Measurements from ENCODE around the gene NSD1.

The NSD1 gene

GRCh38 chr5:177269976-177270375, 136.4 kb downstream of the NSD1 start:
- Histone ChIP-seq H3K36me3 (ENCODE audit: control insufficient read depth, insufficient read depth, low read length) (peaks cover 35% of the 10 kb centered on the region), H3K4me1 (ENCODE audit: control insufficient read depth, insufficient read depth, low read length) (no peaks in the 10 kb centered on the region), H3K27me3 (ENCODE audit: control insufficient read depth, insufficient read depth, low read length) (no peaks in the 10 kb centered on the region), H3K27ac (ENCODE audit: low read depth, low read length) (no peak overlapping the region), H3K4me3 (ENCODE audit: low read length) (no peak overlapping the region), H3K9ac (ENCODE audit: low read length) (no peak overlapping the region)

GRCh38 chr5:177270653-177271052, 137.1 kb downstream of the NSD1 start:
- Histone ChIP-seq H3K27me3 (ENCODE audit: control insufficient read depth, insufficient read depth, low read length) (no peaks in the 10 kb centered on the region), H3K4me3 (ENCODE audit: low read length) (no peak overlapping the region), H3K36me3 (ENCODE audit: control insufficient read depth, insufficient read depth, low read length) (peaks cover 35% of the 10 kb centered on the region), H3K9ac (ENCODE audit: low read length) (no peak overlapping the region), H3K27ac (ENCODE audit: low read depth, low read length) (no peak overlapping the region), H3K4me1 (ENCODE audit: control insufficient read depth, insufficient read depth, low read length) (no peaks in the 10 kb centered on the region)

- Histone ChIP-seq H3K27me3 (ENCODE audit: control insufficient read depth, insufficient read depth, low read length) (no peaks in the 10 kb centered on the region), H3K4me1 (ENCODE audit: control insufficient read depth, insufficient read depth, low read length) (no peaks in the 10 kb centered on the region), H3K4me3 (ENCODE audit: low read length) (no peak overlapping the region), H3K9ac (ENCODE audit: low read length) (no peak overlapping the region), H3K36me3 (ENCODE audit: control insufficient read depth, insufficient read depth, low read length) (peaks cover 34% of the 10 kb centered on the region), H3K27ac (ENCODE audit: low read depth, low read length) (no peak overlapping the region)
Measured at GRCh38 chr5:177271113-177271512, 137.5 kb downstream of the NSD1 start.

GRCh38 chr5:177275883-177276282, 142.3 kb downstream of the NSD1 start:
- Histone ChIP-seq H3K36me3 (ENCODE audit: control insufficient read depth, insufficient read depth, low read length) (peaks cover 17% of the 10 kb centered on the region), H3K4me1 (ENCODE audit: control insufficient read depth, insufficient read depth, low read length) (no peaks in the 10 kb centered on the region), H3K9ac (ENCODE audit: low read length) (no peak overlapping the region), H3K27me3 (ENCODE audit: control insufficient read depth, insufficient read depth, low read length) (no peaks in the 10 kb centered on the region), H3K4me3 (ENCODE audit: low read length) (no peak overlapping the region), H3K27ac (ENCODE audit: low read depth, low read length) (no peak overlapping the region)

GRCh38 chr5:177276886-177277285, 143.3 kb downstream of the NSD1 start:
- Histone ChIP-seq H3K4me3 (ENCODE audit: low read length) (no peak overlapping the region), H3K27me3 (ENCODE audit: control insufficient read depth, insufficient read depth, low read length) (no peaks in the 10 kb centered on the region), H3K4me1 (ENCODE audit: control insufficient read depth, insufficient read depth, low read length) (no peaks in the 10 kb centered on the region), H3K36me3 (ENCODE audit: control insufficient read depth, insufficient read depth, low read length) (peaks cover 10% of the 10 kb centered on the region), H3K27ac (ENCODE audit: low read depth, low read length) (no peak overlapping the region), H3K9ac (ENCODE audit: low read length) (no peak overlapping the region)

- no peak overlapping the region for H3K4me3 ChIP-seq (ENCODE audit: low read length)
- peaks cover 33% of the 10 kb centered on the region for H3K36me3 ChIP-seq (ENCODE audit: control insufficient read depth, insufficient read depth, low read length)
- no peaks in the 10 kb centered on the region for H3K27me3 ChIP-seq (ENCODE audit: control insufficient read depth, insufficient read depth, low read length)
- no peaks in the 10 kb centered on the region for H3K4me1 ChIP-seq (ENCODE audit: control insufficient read depth, insufficient read depth, low read length)
- H3K27ac ChIP-seq (ENCODE audit: low read depth, low read length) = no peak overlapping the region
- no peak overlapping the region for H3K9ac ChIP-seq (ENCODE audit: low read length)
Measured at GRCh38 chr5:177288191-177288590, 154.6 kb downstream of the NSD1 start.

- Histone ChIP-seq H3K27me3 (ENCODE audit: control insufficient read depth, insufficient read depth, low read length) (no peaks in the 10 kb centered on the region), H3K9ac (ENCODE audit: low read length) (no peak overlapping the region), H3K4me1 (ENCODE audit: control insufficient read depth, insufficient read depth, low read length) (no peaks in the 10 kb centered on the region), H3K4me3 (ENCODE audit: low read length) (no peak overlapping the region), H3K27ac (ENCODE audit: low read depth, low read length) (no peak overlapping the region), H3K36me3 (ENCODE audit: control insufficient read depth, insufficient read depth, low read length) (peaks cover 34% of the 10 kb centered on the region)
Measured at GRCh38 chr5:177290816-177291596, 157.4 kb downstream of the NSD1 start.

GRCh38 chr5:177291735-177292134, 158.2 kb downstream of the NSD1 start:
- Histone ChIP-seq H3K4me3 (ENCODE audit: low read length) (no peak overlapping the region), H3K27ac (ENCODE audit: low read depth, low read length) (no peak overlapping the region), H3K27me3 (ENCODE audit: control insufficient read depth, insufficient read depth, low read length) (no peaks in the 10 kb centered on the region), H3K9ac (ENCODE audit: low read length) (no peak overlapping the region), H3K4me1 (ENCODE audit: control insufficient read depth, insufficient read depth, low read length) (no peaks in the 10 kb centered on the region), H3K36me3 (ENCODE audit: control insufficient read depth, insufficient read depth, low read length) (peaks cover 33% of the 10 kb centered on the region)

- H3K4me1 ChIP-seq (ENCODE audit: control insufficient read depth, insufficient read depth, low read length) = no peaks in the 10 kb centered on the region
- peaks cover 27% of the 10 kb centered on the region for H3K36me3 ChIP-seq (ENCODE audit: control insufficient read depth, insufficient read depth, low read length)
- no peak overlapping the region for H3K9ac ChIP-seq (ENCODE audit: low read length)
- H3K4me3 ChIP-seq (ENCODE audit: low read length) = no peak overlapping the region
- H3K27ac ChIP-seq (ENCODE audit: low read depth, low read length) = no peak overlapping the region
- no peaks in the 10 kb centered on the region for H3K27me3 ChIP-seq (ENCODE audit: control insufficient read depth, insufficient read depth, low read length)
Measured at GRCh38 chr5:177293819-177294581, 160.4 kb downstream of the NSD1 start.

- H3K27ac ChIP-seq (ENCODE audit: low read depth, low read length) = no peak overlapping the region
- H3K4me3 ChIP-seq (ENCODE audit: low read length) = no peak overlapping the region
- no peaks in the 10 kb centered on the region for H3K4me1 ChIP-seq (ENCODE audit: control insufficient read depth, insufficient read depth, low read length)
- H3K27me3 ChIP-seq (ENCODE audit: control insufficient read depth, insufficient read depth, low read length) = no peaks in the 10 kb centered on the region
- H3K36me3 ChIP-seq (ENCODE audit: control insufficient read depth, insufficient read depth, low read length) = peaks cover 27% of the 10 kb centered on the region
- H3K9ac ChIP-seq (ENCODE audit: low read length) = no peak overlapping the region
Measured at GRCh38 chr5:177294632-177295031, 161.1 kb downstream of the NSD1 start.

GRCh38 chr5:177295924-177296323, 162.4 kb downstream of the NSD1 start:
- H3K4me3 ChIP-seq (ENCODE audit: low read length) = no peak overlapping the region
- no peak overlapping the region for H3K27ac ChIP-seq (ENCODE audit: low read depth, low read length)
- peaks cover 27% of the 10 kb centered on the region for H3K36me3 ChIP-seq (ENCODE audit: control insufficient read depth, insufficient read depth, low read length)
- no peak overlapping the region for H3K9ac ChIP-seq (ENCODE audit: low read length)
- H3K27me3 ChIP-seq (ENCODE audit: control insufficient read depth, insufficient read depth, low read length) = no peaks in the 10 kb centered on the region
- peaks cover 6% of the 10 kb centered on the region for H3K4me1 ChIP-seq (ENCODE audit: control insufficient read depth, insufficient read depth, low read length)

GRCh38 chr5:177296581-177296980, 163.0 kb downstream of the NSD1 start:
- peaks cover 9% of the 10 kb centered on the region for H3K4me1 ChIP-seq (ENCODE audit: control insufficient read depth, insufficient read depth, low read length)
- H3K27me3 ChIP-seq (ENCODE audit: control insufficient read depth, insufficient read depth, low read length) = no peaks in the 10 kb centered on the region
- no peak overlapping the region for H3K4me3 ChIP-seq (ENCODE audit: low read length)
- H3K9ac ChIP-seq (ENCODE audit: low read length) = no peak overlapping the region
- H3K27ac ChIP-seq (ENCODE audit: low read depth, low read length) = no peak overlapping the region
- peaks cover 27% of the 10 kb centered on the region for H3K36me3 ChIP-seq (ENCODE audit: control insufficient read depth, insufficient read depth, low read length)

All from rectal smooth muscle tissue (tissue), 1 donor.